A673 (cell line): ENCODE data around the gene MAP2K5.

Experiments used
- CTCF ChIP-seq: fragments of 300-800, 200-600 bp; sonication (generic); conservative IDR thresholded peaks from 2 replicates; pipeline ENCODE4 v1.5.1; 2017; ENCODE audit warnings: low read depth, mild to moderate bottlenecking, antibody characterized with exemption, low read length, moderate library complexity, mixed read lengths
- EZH2 ChIP-seq: fragments of 200-600 bp; sonication (generic); IDR thresholded peaks from 2 replicates; pipeline ENCODE4 v1.6.1; 2017; ENCODE audit warnings: borderline replicate concordance, low read depth, mild to moderate bottlenecking, mixed read lengths, antibody characterized with exemption, low read length; ENCODE audit not compliant: poor library complexity, severe bottlenecking

- TF ChIP-seq CTCF (no peak), EZH2 (no peak)
Measured at GRCh38 chr15:67579967-67580366, 37.5 kb downstream of the MAP2K5 start.
